Kasumi-1 (cell line): ENCODE results near the gene GDF15.
A peak's percentile ranks its signal among the peaks of the same experiment; 100 is the strongest.
"Not testable (repeated sequence)": the region's sequence is repeated elsewhere in the genome, so short reads cannot be mapped to it uniquely, and the experiment has no call there.

Experiments used
- DNase-seq, 2 experiments: peaks; one replicate each; lab custom pipeline; 2025; lab: John Stamatoyannopoulos, UW

The GDF15 gene, protein sequence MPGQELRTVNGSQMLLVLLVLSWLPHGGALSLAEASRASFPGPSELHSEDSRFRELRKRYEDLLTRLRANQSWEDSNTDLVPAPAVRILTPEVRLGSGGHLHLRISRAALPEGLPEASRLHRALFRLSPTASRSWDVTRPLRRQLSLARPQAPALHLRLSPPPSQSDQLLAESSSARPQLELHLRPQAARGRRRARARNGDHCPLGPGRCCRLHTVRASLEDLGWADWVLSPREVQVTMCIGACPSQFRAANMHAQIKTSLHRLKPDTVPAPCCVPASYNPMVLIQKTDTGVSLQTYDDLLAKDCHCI

GRCh38 chr19:18385675-18386542 lies at the start of gene GDF15:
GDF15 (plus strand) TSS chr19:18386158; CDS start chr19:18386190, 32 bp downstream.
- peak; percentile 21 to 54 for DNase-seq

DNA sequence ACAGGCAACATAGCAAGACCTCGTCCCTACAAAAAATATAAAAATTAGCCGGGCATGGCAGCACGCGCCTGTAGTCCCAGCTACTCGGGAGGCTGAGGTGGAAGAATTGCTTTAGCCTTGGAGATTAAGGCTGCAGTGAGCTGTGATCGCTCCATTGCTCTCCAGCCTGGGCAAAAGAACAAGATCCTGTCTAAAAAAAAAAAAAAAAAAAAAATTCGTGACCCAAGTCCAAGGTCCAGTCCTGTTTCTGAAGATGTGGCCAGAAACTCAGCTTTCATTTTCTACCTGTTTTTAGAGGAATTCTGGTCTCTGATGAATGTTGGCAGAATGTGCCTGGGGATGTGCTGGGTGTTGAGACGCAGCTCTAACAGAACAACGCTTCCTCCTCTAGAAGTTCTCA lies 47.4 kb upstream of the GDF15 start:
- DNase-seq, result no peak

DNA sequence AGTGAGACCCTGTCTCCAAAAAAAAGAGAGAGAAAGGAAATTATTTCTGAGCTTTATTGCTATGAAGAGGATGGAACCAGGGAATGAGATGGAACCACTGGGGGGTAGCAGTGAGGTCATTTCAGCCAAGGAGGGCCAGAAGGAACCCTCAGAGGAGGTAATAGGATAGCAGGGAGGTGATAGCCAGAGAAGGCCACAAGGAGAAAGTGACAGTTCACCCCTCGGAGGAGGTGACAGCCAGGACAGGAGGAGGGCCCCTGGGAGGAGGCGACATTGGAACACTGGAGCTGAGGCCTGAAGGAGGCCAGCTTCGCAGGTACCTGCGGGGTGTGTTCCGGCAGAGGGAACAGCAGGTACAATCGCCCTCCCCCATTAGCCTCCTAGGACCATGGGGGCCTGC lies 46.2 kb upstream of the GDF15 start:
- peak; percentile 57 to 77 for DNase-seq

DNA sequence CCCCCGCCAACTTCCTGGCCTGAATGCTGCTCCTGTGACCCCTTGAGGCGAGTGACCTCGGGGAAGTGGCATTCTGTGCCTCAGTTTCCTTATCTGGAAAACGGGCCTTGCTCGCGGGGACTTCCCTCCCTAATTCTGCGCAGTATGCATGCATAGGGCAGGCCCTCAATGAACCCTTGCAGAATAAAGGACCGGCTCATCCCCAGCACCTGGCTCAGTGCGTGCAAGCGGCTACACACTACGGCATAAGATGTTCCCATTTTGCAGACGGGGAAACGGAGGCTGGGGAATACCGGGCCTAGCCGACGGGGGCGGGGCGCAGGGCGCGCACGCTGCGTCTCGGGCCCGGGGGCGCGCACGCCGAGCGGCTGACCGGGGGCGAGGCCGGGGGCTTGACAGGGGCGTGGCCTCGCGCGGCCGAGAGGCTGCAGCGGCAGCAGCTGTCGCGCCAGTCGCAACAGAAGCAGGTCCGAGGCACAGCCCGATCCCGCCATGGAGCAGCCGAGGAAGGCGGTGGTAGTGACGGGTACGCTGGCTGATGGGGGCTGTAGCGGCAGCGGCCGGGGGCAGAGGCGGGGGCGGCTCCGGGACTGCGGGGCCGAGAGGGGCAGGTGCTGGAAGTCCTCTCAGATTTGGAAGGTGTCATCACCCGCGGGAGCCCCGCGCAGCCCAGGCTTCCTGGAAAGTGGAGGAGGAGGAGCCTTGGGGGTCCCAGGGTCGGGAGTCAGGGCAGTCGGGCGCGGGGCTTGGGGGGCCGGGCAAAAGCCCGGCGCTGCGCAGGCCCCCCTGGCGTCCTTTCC lies 45.6 kb upstream of the GDF15 start, which contains the start of gene PGPEP1:
Gene PGPEP1, plus strand, starts transcription at position 409 of the 800 bp plus-strand sequence. Its CDS starts 84 bp downstream, at position 493.
- peak; percentile 41 to 51 for DNase-seq

- peak; percentile 43 to 64 for DNase-seq
These were observed 44.7 kb upstream of the GDF15 start for GRCh38 chr19:18340990-18341868.

GRCh38 chr19:18342090-18342632 lies 43.8 kb upstream of the GDF15 start:
- DNase-seq, result no peak

- DNase-seq, result no peak
These were observed 41.4 kb upstream of the GDF15 start for GRCh38 chr19:18344582-18344950.

- no peak for DNase-seq
These were observed 40.7 kb upstream of the GDF15 start for GRCh38 chr19:18345296-18345695.

GRCh38 chr19:18346091-18346490 lies 39.9 kb upstream of the GDF15 start:
- DNase-seq, result no peak

DNA sequence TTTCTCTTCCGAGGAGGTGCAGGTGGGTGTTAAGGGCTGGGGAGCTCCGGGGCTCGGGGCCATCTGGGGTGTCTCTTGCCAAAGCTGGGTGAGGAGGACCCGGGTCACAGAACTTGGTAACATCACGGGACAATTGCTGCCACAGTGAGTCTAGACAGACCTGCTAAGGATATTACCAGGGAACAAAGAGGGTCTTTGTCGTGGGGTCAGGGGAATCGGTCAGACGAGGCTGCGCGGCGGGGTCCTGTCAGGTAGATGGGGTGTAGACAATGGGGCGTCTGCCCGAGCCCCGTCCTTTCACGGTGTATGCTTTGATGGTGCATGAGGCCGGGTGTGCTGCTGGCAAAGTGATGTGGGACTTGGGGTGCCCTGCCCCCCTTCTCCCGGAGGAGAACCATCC lies 37.8 kb upstream of the GDF15 start:
- no peak for DNase-seq

DNA sequence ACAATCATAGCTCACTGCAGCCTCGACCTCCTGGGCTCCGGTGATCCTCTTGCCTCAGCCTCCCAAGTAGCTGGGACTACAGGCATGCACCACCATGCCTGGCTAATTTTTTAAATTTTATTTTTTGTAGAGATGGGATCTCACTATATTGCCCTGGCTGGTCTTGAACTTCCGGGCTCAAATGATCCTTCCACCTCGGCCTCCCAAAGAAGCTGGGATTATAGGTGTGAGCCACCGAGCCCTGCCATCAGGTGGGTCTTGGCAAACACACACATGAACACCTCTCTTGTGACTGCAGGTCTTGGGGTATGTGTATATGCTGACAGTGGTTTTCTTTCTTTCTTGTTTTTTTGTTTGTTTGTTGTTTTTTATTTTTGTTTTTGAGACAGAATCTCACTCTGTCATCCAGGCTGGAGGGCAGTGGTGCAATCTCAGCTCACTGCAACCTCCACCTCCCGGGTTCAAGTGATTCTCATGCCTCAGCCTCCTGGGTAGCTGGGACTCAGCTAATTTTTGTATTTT lies 37.1 kb upstream of the GDF15 start:
- not testable (repeated sequence) for DNase-seq

GRCh38 chr19:18349524-18350128 lies 36.3 kb upstream of the GDF15 start:
- DNase-seq, result peak; percentile 38 to 43

GRCh38 chr19:18350490-18350889 lies 35.5 kb upstream of the GDF15 start:
- DNase-seq, result no peak

- DNase-seq, result no peak
These were observed 34.4 kb upstream of the GDF15 start for GRCh38 chr19:18351544-18351943.

- no peak for DNase-seq
These were observed 32.5 kb upstream of the GDF15 start for GRCh38 chr19:18353378-18354005.

- not testable (repeated sequence) for DNase-seq
These were observed 31.2 kb upstream of the GDF15 start for GRCh38 chr19:18354743-18355142.

- no peak for DNase-seq
These were observed 28.9 kb upstream of the GDF15 start for GRCh38 chr19:18357041-18357440.

- DNase-seq, result no peak
These were observed 24.3 kb upstream of the GDF15 start for GRCh38 chr19:18361646-18362045.

GRCh38 chr19:18362934-18363542 lies 22.9 kb upstream of the GDF15 start:
- no peak for DNase-seq
